Activated CD8-positive, alpha-beta memory T cell treated with anti-CD3 and anti-CD28 coated beads, Interleukin-2, amount 10 ng/mL, durations not matched to agents 7 days and 5 days (primary cell): ENCODE measurements around the gene EXOC3L2. TPM values are rescaled to one million over a fixed set of nuclear protein-coding genes. Genes with fewer than 3 reads are reported as not detected.
A peak's percentile ranks its signal among the peaks of the same experiment; 100 is the strongest.

Experiments used
- ATAC-seq: fragments of 150-1000 bp; cut with Tn5 transposase; one replicate; pipeline ENCODE4 v1.10.0; 2021; ENCODE audit warnings: moderate library complexity
- CTCF ChIA-PET: fragments of 350-600 bp; sonication (Branson Sonifier 250); formaldehyde crosslinking; loops from one replicate; lab custom pipeline; 2021; ENCODE audit warnings: antibody characterized with exemption; lab: Charles Lee
- DNase-seq: peaks from one replicate; pipeline ENCODE4 v3.0.0-alpha.2; 2020
- H3K27ac Mint-ChIP-seq: one replicate; pipeline ENCODE4 v1.8.0; 2021; ENCODE audit warnings: mild to moderate bottlenecking, mixed read lengths
- H3K27me3 Mint-ChIP-seq: one replicate; pipeline ENCODE4 v1.8.0; 2021; ENCODE audit warnings: mixed read lengths
- H3K36me3 Mint-ChIP-seq: one replicate; pipeline ENCODE4 v1.8.0; 2021; ENCODE audit warnings: mild to moderate bottlenecking, mixed read lengths
- H3K4me1 Mint-ChIP-seq: one replicate; pipeline ENCODE4 v1.8.0; 2021; ENCODE audit warnings: mixed read lengths
- H3K4me3 Mint-ChIP-seq: one replicate; pipeline ENCODE4 v1.8.0; 2021; ENCODE audit warnings: mild to moderate bottlenecking, moderate library complexity, mixed read lengths
- H3K9me3 Mint-ChIP-seq: one replicate; pipeline ENCODE4 v1.8.0; 2022; ENCODE audit warnings: low read depth, mixed read lengths
- total RNA-seq, 2 experiments: library from RNA; stranded (reverse); gene quantifications; one replicate each; pipeline ENCODE4 v1.2.3, GENCODE V29; 2021

The EXOC3L2 gene
- total RNA-seq, 2 experiments from 2014 or later, result not detected

DNA sequence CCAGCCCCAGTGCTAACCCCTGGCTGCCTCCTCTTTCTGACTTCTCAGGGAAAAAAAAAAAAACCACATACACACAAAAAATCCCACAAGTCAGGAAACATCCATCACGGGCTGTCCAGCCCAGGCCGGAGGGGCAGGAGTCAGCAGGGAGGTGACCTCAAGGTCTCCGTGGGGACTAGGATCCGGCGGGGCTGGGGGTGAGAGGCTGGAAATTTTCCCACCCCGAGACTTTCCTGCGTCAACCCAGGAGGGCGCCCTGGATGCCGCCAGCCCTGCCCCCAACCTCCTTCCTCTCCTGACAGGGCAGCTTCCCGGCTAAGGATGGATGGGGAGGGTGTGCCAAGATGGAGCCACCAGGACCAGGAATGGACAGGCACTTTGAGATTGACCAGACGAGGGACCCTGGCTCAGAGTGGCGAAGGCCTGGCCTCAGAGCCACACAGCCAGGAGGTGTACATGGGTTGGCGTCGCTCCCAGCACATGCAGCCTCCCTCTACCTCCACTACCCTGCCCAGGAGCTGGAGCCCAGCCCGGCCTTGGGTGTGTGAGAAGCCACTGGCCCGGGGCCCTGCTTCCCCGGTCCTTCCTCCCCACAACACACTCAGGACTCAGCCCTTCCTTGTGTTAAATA is 33.3 kb downstream of the EXOC3L2 start:
- H3K4me1 Mint-ChIP-seq, result peaks cover 7% of the 10 kb centered on the region
- no peaks in the 10 kb centered on the region for H3K36me3 Mint-ChIP-seq
- H3K27me3 Mint-ChIP-seq, result peaks cover 26% of the 10 kb centered on the region
- ATAC-seq (no peak), DNase-seq (no peak)
- H3K4me3 Mint-ChIP-seq, result no peak overlapping the region
- no peak overlapping the region for H3K27ac Mint-ChIP-seq
- CTCF ChIA-PET, result no interaction called here
- H3K9me3 Mint-ChIP-seq, result no peaks in the 10 kb centered on the region

GRCh38 chr19:45206328-45206727 is 38.9 kb downstream of the EXOC3L2 start:
- Mint-ChIP-seq H3K9me3 (no peaks in the 10 kb centered on the region), H3K36me3 (no peaks in the 10 kb centered on the region), H3K4me3 (no peak overlapping the region), H3K27me3 (peaks cover 2% of the 10 kb centered on the region), H3K27ac (no peak overlapping the region), H3K4me1 (peaks cover 6% of the 10 kb centered on the region)
- DNase-seq (no peak), ATAC-seq (no peak)
- CTCF ChIA-PET, result no interaction called here

GRCh38 chr19:45205810-45206209 is 39.4 kb downstream of the EXOC3L2 start:
- no peak overlapping the region for H3K4me3 Mint-ChIP-seq
- ATAC-seq (no peak), DNase-seq (no peak)
- H3K4me1 Mint-ChIP-seq, result peaks cover 6% of the 10 kb centered on the region
- H3K36me3 Mint-ChIP-seq, result no peaks in the 10 kb centered on the region
- no peaks in the 10 kb centered on the region for H3K9me3 Mint-ChIP-seq
- H3K27me3 Mint-ChIP-seq, result peaks cover 2% of the 10 kb centered on the region
- CTCF ChIA-PET, result no interaction called here
- H3K27ac Mint-ChIP-seq, result no peak overlapping the region

DNA sequence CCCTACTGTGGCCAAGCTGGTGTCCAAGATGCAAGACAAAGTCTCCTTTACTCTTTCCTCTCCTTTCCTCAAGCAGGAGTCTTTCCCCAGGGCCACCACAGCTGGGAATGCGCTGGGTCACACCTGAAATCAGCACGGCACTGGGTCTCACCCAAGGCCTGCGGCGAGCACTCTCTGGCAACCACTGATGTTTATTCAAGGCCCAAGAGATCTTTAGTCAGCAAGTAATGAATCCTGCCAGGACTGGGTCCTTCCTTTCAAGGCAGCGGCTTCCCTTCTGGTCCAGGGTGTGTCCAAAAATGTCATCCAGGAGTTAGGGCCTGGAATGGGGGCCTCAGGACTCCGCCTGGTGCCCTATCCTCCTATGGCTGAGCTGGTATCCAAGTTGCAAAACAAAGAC is 42.6 kb downstream of the EXOC3L2 start:
- no peak overlapping the region for H3K4me3 Mint-ChIP-seq
- H3K27me3 Mint-ChIP-seq, result no peaks in the 10 kb centered on the region
- H3K27ac Mint-ChIP-seq, result no peak overlapping the region
- CTCF ChIA-PET, result interaction anchor here (1.1 kb wide), 1 partner anchor 136 kb away, joined by 3 read pairs; no protein-coding TSS in a partner anchor
- H3K36me3 Mint-ChIP-seq, result no peaks in the 10 kb centered on the region
- H3K4me1 Mint-ChIP-seq, result peaks cover under 1% of the 10 kb centered on the region
- ATAC-seq, result no peak
- no peaks in the 10 kb centered on the region for H3K9me3 Mint-ChIP-seq
- no peak for DNase-seq

GRCh38 chr19:45200568-45200967 is 44.6 kb downstream of the EXOC3L2 start:
- ATAC-seq (no peak), DNase-seq (no peak)
- no peak overlapping the region for H3K27ac Mint-ChIP-seq
- no peaks in the 10 kb centered on the region for H3K36me3 Mint-ChIP-seq
- CTCF ChIA-PET, result no interaction called here
- H3K9me3 Mint-ChIP-seq, result no peaks in the 10 kb centered on the region
- no peaks in the 10 kb centered on the region for H3K27me3 Mint-ChIP-seq
- H3K4me3 Mint-ChIP-seq, result no peak overlapping the region
- no peaks in the 10 kb centered on the region for H3K4me1 Mint-ChIP-seq

GRCh38 chr19:45195764-45196163 is 49.4 kb downstream of the EXOC3L2 start:
- Mint-ChIP-seq H3K27me3 (no peaks in the 10 kb centered on the region), H3K36me3 (no peaks in the 10 kb centered on the region), H3K4me1 (no peaks in the 10 kb centered on the region), H3K9me3 (no peaks in the 10 kb centered on the region), H3K27ac (no peak overlapping the region), H3K4me3 (no peak overlapping the region)
- DNase-seq, result no peak
- CTCF ChIA-PET, result no interaction called here
- no peak for ATAC-seq

DNA sequence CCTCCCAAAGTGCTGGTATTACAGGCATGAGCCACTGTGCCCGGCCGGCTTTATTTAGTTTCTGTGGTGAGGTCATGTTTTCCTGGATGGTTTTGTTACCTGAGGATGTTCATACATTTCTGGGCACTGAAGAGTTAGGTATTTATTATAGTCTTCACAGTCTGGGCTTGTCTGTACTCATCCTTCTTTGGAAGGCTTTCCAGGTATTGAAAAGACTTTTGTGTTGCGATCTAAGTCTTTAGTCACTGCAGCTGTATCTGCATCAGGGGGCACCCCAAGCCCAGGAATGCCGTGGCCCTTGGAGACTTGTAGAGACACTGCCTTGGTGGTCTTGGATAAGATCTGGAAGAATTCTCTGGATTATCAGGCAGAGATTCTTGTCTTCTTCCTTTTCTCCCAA is 53.8 kb downstream of the EXOC3L2 start:
- Mint-ChIP-seq H3K27ac (no peak overlapping the region), H3K4me3 (no peak overlapping the region)

GRCh38 chr19:45189971-45190370 is 55.2 kb downstream of the EXOC3L2 start:
- no peak overlapping the region for H3K4me3 Mint-ChIP-seq
- ATAC-seq (no peak), DNase-seq (no peak)
- peaks cover 6% of the 10 kb centered on the region for H3K4me1 Mint-ChIP-seq
- no peak overlapping the region for H3K27ac Mint-ChIP-seq
- no peaks in the 10 kb centered on the region for H3K27me3 Mint-ChIP-seq
- no peaks in the 10 kb centered on the region for H3K9me3 Mint-ChIP-seq
- no peaks in the 10 kb centered on the region for H3K36me3 Mint-ChIP-seq
- CTCF ChIA-PET, result interaction anchor here (0.7 kb wide), 1 partner anchor 149 kb away, joined by 3 read pairs; no protein-coding TSS in a partner anchor

More for the DNA sequence above, 53.8 kb downstream of the EXOC3L2 start:
- no peak for DNase-seq
- H3K36me3 Mint-ChIP-seq, result no peaks in the 10 kb centered on the region
- no peaks in the 10 kb centered on the region for H3K9me3 Mint-ChIP-seq
- ATAC-seq, result no peak
- CTCF ChIA-PET, result no interaction called here
- peaks cover 6% of the 10 kb centered on the region for H3K4me1 Mint-ChIP-seq
- no peaks in the 10 kb centered on the region for H3K27me3 Mint-ChIP-seq

- peak; percentile 62 for DNase-seq
- no peak overlapping the region for H3K4me3 Mint-ChIP-seq
These were observed 57.6 kb downstream of the EXOC3L2 start for GRCh38 chr19:45187421-45188100.

DNA sequence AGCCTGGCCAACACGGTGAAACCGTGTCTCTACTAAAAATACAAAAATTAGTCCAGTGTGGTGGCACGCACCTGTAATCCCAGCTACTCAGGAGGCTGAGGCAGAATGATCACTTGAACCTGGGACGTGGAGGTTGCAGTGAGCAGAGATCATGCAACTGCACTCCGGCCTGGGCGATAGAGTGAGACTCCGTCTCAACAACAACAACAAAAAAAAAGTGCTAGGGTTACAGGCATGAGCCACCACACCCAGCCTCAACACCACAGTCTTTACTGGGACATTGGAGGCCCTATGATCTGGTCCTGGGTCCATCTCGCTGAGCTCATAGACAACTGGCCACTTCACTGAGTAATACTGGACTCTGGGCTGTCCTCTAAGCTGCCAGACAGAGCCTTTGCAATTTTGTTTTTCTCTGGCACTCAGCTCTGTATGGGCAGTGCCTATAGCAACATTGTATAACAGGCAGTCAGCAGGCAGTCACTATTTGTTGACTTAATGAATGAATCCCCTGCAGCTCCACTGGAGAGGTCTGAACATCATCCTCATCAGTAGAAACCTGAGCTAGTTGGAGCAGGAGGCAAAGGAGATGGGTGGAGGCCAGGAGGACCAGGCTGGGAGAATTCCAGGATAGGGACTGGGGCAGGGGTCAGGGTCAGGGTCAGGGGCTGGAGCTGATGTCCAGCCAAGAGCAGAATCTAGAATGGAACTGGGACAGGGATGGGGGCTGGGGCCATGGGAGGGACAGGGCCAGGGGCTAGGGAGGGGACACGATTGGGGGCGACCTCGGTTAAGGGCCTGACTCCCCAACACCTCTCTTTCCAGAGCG is 58.5 kb downstream of the EXOC3L2 start:
- no peak overlapping the region for H3K27ac Mint-ChIP-seq
- DNase-seq (no peak), ATAC-seq (no peak)
- H3K36me3 Mint-ChIP-seq, result no peaks in the 10 kb centered on the region
- no peaks in the 10 kb centered on the region for H3K27me3 Mint-ChIP-seq
- H3K4me3 Mint-ChIP-seq, result no peak overlapping the region
- H3K9me3 Mint-ChIP-seq, result no peaks in the 10 kb centered on the region
- CTCF ChIA-PET, result interaction anchor here (0.7 to 2.2 kb wide), 14 partner anchors 8 to 224 kb away, joined by 3 to 17 read pairs (median 4); partner anchors contain the start of genes BLOC1S3, PPP1R37 and TRAPPC6A
- H3K4me1 Mint-ChIP-seq, result peaks cover 6% of the 10 kb centered on the region

More at GRCh38 chr19:45187421-45188100, 57.6 kb downstream of the EXOC3L2 start:
- Mint-ChIP-seq H3K4me1 (peaks cover 6% of the 10 kb centered on the region), H3K36me3 (no peaks in the 10 kb centered on the region), H3K27ac (no peak overlapping the region), H3K27me3 (no peaks in the 10 kb centered on the region), H3K9me3 (no peaks in the 10 kb centered on the region)
- ATAC-seq, result peak; percentile 87
- CTCF ChIA-PET, result interaction anchor here (0.7 to 2.2 kb wide), 16 partner anchors 9 to 168 kb away, joined by 3 to 17 read pairs (median 4); partner anchors contain the start of genes BLOC1S3, PPP1R37 and TRAPPC6A

DNA sequence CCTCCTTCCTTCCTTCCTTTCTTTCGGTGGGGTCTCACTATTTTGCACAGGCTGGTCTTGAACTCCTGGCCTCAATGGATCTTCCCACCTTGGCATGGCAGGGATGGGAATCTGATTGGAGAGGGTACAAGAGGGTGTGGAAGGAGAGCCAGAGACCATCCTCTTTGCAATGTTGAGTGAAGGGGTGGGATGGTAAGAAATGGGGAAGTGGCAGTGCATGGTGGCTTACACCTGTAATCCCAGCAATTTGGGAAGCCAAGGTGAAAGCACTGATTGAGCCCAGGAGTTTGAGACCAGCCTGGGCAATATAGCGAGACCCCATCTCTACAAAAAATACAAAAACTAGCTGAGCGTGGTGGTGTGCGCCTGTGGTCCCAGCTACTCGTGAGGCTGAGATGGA is 61.1 kb downstream of the EXOC3L2 start:
- Mint-ChIP-seq H3K4me1 (peaks cover 22% of the 10 kb centered on the region), H3K4me3 (no peak overlapping the region), H3K36me3 (peaks cover 6% of the 10 kb centered on the region), H3K27me3 (no peaks in the 10 kb centered on the region), H3K9me3 (no peaks in the 10 kb centered on the region), H3K27ac (no peak overlapping the region)
- CTCF ChIA-PET, result interaction anchor here (0.7 to 1.0 kb wide), 5 partner anchors 20 to 246 kb away, joined by 3 to 8 read pairs (median 3); no protein-coding TSS in a partner anchor
- ATAC-seq (no peak), DNase-seq (no peak)

DNA sequence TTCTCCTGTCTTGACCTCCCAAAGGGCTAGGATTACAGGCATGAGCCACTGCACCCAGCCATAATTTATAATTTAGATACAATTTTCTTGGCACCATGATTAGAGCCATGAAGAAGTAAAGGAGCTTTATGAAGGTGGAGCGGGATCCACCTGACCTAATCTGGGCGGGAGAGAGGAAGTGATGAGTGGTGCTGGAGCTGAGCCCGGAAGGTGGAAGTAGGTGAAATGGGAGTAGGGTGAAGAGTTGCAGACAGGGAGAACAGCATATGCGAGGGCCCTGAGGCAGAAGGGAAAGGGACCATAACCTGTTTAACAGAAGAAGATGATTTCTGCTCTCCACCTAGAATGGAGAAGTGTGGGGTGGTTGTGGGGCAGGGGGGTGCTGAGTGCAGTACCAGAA is 62.4 kb downstream of the EXOC3L2 start:
- DNase-seq, result no peak
- H3K4me1 Mint-ChIP-seq, result peaks cover 26% of the 10 kb centered on the region
- H3K9me3 Mint-ChIP-seq, result no peaks in the 10 kb centered on the region
- no peaks in the 10 kb centered on the region for H3K27me3 Mint-ChIP-seq
- ATAC-seq, result no peak
- H3K4me3 Mint-ChIP-seq, result no peak overlapping the region
- no peak overlapping the region for H3K27ac Mint-ChIP-seq
- H3K36me3 Mint-ChIP-seq, result peaks cover 8% of the 10 kb centered on the region
- CTCF ChIA-PET, result interaction anchor here (0.7 kb wide), 1 partner anchor 90 kb away, joined by 3 read pairs; the partner anchor contains the start of gene PPP1R37

DNA sequence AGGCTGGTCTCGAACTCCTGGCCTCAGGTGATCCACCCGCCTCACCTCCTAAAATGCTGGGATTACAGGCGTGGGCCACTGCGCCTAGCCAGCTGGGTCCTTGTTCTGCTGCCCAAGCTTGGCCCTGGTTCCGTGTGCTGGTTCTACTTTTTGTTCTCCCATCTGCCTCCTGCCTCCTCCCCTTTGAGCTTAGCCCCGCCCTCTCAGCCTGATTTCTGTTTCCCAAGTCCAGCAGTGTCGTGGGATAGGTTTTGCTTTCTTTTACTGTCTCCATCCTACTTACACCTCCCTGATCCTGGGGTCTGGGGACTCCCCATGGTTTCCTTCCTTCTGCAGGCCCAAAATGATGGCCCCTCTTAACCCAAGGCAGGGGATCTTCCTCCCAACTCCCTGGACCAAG is 64.3 kb downstream of the EXOC3L2 start:
- H3K27ac Mint-ChIP-seq, result peak overlapping the region; percentile 13
- no peaks in the 10 kb centered on the region for H3K9me3 Mint-ChIP-seq
- no peak for DNase-seq
- peaks cover 8% of the 10 kb centered on the region for H3K36me3 Mint-ChIP-seq
- peaks cover 27% of the 10 kb centered on the region for H3K4me1 Mint-ChIP-seq
- CTCF ChIA-PET, result interaction anchor here (0.9 to 1.0 kb wide), 2 partner anchors 28 to 55 kb away, joined by 3 read pairs; no protein-coding TSS in a partner anchor
- peak overlapping the region; percentile 37 for H3K4me3 Mint-ChIP-seq
- no peak for ATAC-seq
- H3K27me3 Mint-ChIP-seq, result no peaks in the 10 kb centered on the region
